HG02678 (cell line): ENCODE results near the gene KIAA0753.

Source experiments
- ATAC-seq: cut with Tn5 transposase; IDR thresholded peaks from one replicate; pipeline ENCODE4 v1.9.1; 2021; ENCODE audit warnings: mild to moderate bottlenecking, moderate library complexity; ENCODE audit not compliant: unreplicated experiment

Gene KIAA0753

DNA sequence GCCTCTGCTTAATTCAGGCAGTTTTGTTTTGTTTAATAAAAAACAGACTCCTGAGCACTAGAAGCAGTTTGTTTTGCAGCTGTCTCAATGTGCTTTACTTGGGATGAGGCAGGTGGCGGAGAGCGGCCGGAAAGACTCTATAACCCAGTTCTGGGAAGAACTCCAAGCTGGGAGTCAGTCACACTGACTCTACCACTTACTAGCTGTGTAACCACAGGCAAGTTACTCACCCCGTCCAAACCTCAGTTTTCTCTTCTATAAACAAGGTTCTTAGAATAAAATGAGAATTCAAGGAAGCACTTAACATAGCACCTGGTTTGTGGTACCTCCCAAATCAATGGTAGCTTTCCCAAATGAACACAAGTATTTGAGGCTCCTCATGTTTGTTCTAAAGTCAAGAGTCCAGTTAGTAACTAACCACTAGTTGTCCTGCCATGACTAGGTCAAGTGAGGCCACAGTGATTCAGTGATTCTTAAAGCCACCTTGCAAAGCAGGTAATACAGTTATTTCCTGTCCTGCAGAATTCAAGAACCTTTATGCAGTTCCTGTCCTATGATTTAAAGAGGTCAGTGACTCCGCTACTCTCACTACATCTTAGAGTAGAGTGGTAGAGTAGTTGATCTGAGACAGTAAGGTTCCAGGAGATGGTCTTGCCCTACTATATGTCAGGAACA lies 3.1 kb upstream of the KIAA0753 start:
- ATAC-seq = no peak

GRCh38 chr17:6642592-6642991 lies 2.1 kb upstream of the KIAA0753 start:
- no peak for ATAC-seq

- ATAC-seq = peak; percentile 13
Measured at GRCh38 chr17:6641247-6641863, 844 bp upstream of the KIAA0753 start.

DNA sequence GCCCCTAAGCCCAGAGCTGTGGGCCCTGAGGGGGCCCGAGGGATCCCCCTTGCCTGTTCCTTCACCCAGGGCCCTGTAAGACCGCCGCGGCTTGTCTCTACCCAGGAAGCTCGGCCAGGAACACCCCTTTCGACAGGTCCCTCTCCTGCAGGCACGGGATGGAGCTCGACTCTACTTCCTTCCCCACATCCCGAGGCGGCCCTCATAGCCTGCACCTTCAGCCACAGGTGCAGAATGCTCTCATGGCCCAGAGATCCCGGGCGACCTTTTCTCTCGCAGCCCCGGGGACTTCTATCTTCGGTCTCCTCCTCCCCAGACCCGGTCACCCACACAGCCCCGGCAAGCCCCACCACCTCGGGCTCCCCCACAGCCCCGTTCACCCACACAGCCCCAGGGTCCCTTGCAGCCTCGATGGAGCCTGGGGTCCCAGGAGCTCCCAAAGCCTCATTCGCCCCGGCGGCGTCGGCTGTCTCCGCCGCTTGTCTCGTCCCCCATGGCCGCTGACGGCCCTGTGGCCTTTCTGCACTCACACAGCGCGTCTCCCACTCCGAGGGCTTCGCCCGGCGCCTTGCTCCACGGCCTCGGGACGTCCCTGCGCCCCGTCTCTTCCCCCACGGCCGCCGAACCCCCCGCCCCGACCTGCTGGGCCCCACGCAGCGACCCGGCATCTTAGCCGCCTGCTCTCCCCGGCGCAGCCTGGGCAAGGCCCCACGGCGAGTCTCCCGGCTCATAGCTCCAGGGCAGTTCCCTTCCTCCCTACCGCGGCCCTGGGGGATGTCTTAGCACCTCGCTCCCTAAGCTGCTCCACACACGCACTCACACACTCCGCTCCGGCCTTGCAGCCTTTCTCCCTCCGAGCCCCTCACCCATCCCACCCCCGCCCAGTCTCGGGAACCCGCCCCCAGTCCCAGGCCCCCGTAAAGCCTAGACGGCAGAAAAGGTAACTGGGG lies 650 bp downstream of the KIAA0753 start:
- peak; percentile 4 for ATAC-seq

DNA sequence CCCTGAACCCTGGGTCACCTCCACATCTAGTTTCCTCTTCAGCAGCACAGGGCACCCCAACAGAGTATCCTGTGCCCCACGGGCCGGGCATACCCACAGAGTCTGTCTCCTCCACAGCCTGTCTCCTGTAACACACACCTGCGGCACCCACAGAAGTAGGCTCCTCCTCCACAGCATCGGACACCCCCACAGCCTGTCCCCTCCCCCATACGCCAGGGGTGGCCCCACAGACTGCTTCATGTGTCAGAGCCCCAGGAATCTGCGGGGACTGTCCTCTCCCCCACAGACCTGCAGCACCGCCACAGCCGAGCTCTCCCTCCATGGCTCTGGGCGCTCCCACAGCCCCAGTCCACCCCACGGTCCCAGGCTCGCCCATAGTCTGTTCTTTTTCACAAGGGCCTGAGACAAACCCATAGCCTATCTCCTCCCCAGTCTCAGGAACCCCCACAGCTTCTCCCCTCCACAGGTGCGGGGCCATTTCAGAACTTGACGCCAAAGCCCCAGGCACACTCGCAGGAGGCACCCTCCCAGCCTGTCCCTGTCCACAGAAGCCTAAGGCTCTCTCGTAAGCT lies 1.4 kb downstream of the KIAA0753 start:
- no peak for ATAC-seq

DNA sequence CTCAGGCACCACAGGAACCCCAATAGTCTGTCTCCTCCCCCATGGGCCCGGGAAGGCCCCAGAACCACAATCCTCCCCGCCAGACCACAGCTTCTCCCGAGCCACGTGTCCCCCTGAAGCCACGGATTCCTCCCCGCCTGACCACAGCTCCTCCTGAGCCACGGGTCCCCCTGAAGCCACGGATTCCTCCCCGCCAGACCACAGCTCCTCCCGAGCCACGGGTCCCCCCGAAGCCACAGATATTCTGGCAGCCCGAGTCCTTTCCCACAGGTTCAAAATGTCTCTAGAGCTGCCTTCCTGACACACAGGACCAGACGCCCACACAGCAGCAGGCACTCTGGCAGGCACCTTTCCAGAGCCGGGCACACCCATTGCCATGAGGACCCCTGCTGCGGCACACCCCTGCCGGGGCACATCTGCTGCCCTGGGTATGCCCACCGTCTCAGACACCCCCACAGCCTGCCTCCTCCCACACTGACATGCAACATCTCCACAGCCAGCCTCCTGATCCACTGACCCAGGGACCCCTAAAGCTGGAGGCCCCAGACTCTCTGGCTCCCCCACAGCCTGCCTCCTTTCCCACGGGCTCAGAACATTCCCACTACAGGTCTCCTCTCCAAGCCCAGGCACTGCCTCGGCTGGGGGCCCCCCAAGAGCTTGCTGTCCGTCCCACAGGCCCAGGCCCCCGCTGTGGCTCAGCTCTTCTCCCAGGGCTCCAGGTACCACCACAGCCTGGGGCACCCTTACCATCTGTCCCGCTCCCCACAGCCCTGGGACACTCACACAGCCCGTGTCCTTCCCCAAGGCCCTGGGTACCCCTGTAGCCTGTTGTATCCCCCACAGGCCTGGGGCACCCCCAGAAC lies 2.2 kb downstream of the KIAA0753 start:
- ATAC-seq = no peak

DNA sequence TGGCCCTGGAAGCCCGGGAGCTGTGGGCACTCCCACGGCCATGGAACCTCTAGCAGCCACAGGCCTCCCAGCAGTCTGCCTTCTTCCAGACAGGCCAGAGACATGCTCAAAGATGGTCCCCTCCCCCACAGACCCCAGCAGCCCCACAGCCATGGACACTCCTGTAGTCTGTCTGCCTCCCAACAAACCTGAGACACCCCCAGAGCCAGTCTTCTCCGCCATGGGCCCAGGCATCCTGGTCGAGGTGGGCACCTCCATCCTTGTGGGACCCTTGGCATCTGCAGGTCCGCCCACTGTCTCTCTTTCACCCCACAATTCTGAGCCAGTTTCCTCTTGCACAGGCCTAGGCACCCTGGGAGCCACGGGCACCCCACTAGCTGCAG lies 3.1 kb downstream of the KIAA0753 start:
- ATAC-seq = no peak

GRCh38 chr17:6636616-6637457 lies 3.7 kb downstream of the KIAA0753 start:
- no peak for ATAC-seq

DNA sequence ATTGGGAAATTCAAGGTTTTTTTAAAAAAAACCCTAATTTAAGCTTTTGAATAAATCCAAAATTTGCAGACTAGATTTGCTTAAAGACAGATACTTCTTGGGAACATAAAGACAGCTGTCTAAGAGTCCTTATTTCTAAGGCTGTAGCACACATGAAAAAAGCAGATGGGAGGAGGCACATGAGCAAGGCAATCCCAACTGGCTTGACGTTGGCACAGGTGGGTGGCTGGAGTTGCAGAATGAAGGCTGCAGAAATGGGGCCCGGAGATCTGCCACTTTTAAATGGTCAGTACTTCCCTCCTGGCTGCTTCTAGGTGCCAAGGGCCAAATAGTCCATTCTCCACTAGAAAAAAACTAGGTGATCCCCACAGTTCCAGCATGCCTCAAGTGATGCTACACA lies 4.4 kb downstream of the KIAA0753 start:
- no peak for ATAC-seq

DNA sequence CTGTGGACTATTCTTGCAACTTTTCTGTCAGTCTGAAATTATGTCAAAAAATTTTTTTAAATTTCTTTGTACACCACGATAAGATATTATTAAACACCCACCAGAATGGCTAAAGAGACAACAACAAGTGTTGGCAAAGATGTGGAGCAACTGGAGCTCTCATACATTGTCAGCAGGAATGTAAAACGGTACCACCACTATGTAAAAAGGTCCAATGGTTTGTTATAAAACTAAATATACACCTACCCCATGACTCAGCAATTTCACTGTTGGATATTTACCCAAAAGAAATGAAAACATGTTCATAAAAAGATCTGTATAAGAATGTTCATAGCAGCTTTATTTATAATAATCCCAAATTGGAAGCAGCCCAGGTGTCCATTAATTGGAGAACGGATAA lies 7.2 kb downstream of the KIAA0753 start:
- no peak for ATAC-seq

DNA sequence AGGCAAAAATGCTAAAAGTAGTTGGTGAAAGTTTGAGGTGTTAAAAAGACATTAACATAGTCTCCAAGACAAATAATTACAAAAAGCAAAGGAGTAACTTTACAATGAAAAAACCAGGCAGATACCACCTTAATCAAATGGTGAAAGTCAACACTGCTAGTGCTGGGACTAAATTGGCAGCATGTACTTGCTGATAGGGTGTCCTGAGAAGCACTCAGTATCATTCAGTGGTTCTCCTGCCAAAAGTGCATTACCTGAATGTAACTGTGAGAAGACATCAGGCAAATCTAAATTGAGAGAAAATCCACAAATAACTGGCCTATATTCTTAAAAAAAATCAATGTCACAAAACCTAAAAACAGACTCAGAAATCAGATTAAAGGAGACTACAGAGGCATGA lies 8.0 kb downstream of the KIAA0753 start:
- no peak for ATAC-seq

- ATAC-seq = no peak
Measured at GRCh38 chr17:6630390-6630789, 10.1 kb downstream of the KIAA0753 start.

GRCh38 chr17:6627019-6627418 lies 13.5 kb downstream of the KIAA0753 start:
- no peak for ATAC-seq

DNA sequence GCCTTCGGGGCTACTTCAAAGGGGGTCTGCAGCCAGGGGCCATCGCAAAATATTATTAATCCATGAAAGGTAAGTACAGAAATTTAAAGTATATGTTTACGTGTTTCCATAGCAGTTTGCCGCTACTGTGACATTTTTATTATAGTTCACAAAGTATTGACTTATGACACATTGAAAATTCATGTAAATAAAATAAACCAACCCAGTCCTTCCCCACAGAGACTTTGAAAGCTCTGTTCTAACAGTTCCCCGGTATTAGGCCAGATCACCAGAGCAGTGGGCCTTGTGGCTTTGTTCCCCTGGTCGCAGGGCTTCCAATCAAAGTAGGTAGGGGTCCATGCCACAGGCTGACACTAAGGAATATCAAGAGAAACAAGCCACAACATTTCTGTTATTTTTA lies 13.9 kb downstream of the KIAA0753 start:
- no peak for ATAC-seq

GRCh38 chr17:6623941-6624340 lies 16.6 kb downstream of the KIAA0753 start:
- no peak for ATAC-seq

- no peak for ATAC-seq
Measured at GRCh38 chr17:6611231-6611630, 29.3 kb downstream of the KIAA0753 start.

DNA sequence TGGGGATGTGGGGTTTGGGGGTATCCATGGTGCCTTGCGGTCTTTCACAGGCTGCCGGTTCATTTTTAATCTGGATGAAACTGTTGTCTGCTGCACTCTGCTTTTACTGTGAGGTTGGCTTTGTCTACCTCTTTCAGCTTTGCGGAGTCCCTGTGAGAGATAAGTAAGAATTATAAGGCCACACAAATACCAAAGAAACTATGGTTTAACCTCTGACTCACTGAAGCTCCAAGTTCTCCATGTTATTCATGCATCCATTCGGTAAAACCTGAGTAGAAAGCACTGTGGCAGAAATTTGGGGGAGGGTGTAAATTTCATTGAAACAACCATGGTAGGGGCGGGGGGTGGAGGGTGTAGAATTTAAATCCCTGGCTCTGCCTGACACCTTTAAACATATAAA lies 30.5 kb downstream of the KIAA0753 start:
- no peak for ATAC-seq

DNA sequence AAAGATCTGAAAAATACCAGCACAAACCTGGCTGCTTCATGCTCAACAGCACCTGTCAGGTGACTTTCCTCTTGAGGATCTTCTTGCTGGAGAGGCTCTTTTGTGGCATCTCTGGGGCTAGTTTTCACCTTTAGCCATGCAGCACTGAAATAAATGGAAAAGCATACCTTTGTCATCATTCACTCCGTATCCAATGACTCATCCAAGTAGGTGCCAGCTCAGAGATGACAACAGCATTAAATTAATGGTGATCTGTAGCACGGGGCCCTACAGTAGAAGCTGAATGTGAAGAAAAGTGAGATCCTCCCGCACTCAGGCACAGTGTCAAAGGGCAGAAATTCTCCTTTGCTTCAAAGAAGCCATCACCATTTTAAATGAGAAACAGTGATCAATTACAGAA lies 32.2 kb downstream of the KIAA0753 start:
- ATAC-seq = no peak

GRCh38 chr17:6605142-6605541 lies 35.4 kb downstream of the KIAA0753 start:
- ATAC-seq = no peak
